ES-I3 (cell line): ENCODE results near the gene CHD9.

Experiments used
- H3K36me3 ChIP-seq: 2 replicates; pipeline ENCODE4 v1.6.1; 2013; ENCODE audit warnings: mild to moderate bottlenecking, low read length, control low read depth, moderate library complexity; ENCODE audit not compliant: insufficient read depth
- H3K4me1 ChIP-seq: 2 replicates; pipeline ENCODE4 v1.6.1; 2013; ENCODE audit warnings: mild to moderate bottlenecking, control low read depth, low read length; ENCODE audit not compliant: insufficient read depth
- H3K9ac ChIP-seq: 2 replicates; pipeline ENCODE4 v1.6.1; 2013; ENCODE audit warnings: low read depth, mild to moderate bottlenecking, low read length, moderate library complexity
- H3K9me3 ChIP-seq: 2 replicates; pipeline ENCODE4 v1.6.1; 2013; ENCODE audit warnings: mild to moderate bottlenecking, low read length, moderate library complexity; ENCODE audit not compliant: control insufficient read depth, insufficient read depth

CHD9 gene

DNA sequence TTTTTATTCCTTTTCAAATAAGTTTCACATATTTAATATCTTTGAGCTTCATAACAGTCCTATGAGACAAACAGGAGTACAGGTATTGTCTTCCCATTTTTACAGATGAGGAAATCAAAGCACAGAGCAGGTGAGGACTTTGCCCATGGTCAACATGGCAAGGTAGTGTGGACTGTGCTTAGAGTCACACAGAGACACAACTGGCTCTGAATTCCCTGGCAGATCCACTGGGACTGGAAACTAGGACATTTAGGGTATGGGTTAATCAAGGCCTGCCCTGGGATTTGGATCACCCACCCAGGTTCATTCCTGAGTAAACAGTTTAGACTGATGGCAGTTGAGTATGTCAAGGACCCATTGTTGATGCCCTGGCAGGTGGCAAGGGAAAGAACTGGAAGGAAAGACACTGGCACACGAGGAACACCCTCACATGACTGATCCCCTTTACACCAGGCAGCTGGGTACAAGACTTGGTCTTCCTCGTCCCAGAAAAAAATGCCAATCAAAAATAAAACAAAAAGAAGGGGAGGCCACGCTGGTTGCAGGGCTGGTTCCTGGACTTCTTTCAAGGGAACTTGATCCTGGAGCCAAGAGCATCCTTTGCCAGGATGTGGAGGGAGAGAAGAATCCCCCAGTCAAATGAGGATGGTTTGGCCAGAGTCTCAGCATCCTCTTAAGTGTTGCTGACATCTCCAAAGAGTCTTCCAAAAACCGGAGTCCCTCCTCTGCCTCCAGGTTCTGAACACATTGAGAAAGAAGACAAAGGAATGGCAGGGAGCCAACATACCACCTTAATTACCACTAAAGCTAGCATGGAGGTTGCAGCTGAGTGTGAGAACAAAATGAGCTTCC lies 34.9 kb downstream of the CHD9 start:
- Histone ChIP-seq H3K4me1 (peaks cover 60% of the 10 kb centered on the region), H3K9ac (no peak overlapping the region), H3K36me3 (no peaks in the 10 kb centered on the region), H3K9me3 (no peaks in the 10 kb centered on the region)

DNA sequence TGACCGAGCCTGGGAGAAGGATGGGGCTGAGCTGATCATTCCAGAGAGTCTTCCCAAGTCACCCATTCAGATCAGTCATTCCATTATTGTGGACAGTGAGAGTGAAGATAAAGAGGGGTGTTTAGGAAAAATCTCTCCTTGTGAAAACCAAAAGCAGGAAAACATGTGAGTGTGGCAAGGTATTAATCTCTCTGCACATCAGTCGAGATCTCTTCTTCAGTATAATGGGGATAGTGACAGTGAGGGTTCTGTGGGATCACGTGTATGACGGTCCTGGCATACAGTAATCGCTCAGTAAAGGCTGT lies 35.4 kb downstream of the CHD9 start:
- Histone ChIP-seq H3K9ac (no peak overlapping the region), H3K36me3 (no peaks in the 10 kb centered on the region)

GRCh38 chr16:53090591-53091411 lies 36.0 kb downstream of the CHD9 start:
- Histone ChIP-seq H3K4me1 (peaks cover 49% of the 10 kb centered on the region), H3K9me3 (no peaks in the 10 kb centered on the region), H3K36me3 (no peaks in the 10 kb centered on the region), H3K9ac (0 out of 2 replicates have a peak overlapping the region, but pooled peaks have one; percentile 12)

More for the DNA sequence above, 35.4 kb downstream of the CHD9 start:
- Histone ChIP-seq H3K9me3 (no peaks in the 10 kb centered on the region), H3K4me1 (peaks cover 54% of the 10 kb centered on the region)

- H3K36me3 ChIP-seq, result no peaks in the 10 kb centered on the region
- no peaks in the 10 kb centered on the region for H3K9me3 ChIP-seq
- peaks cover 44% of the 10 kb centered on the region for H3K4me1 ChIP-seq
- peak overlapping the region; percentile 12; the same call in 1 of the 2 replicates for H3K9ac ChIP-seq
Observed at GRCh38 chr16:53091466-53092211, 36.8 kb downstream of the CHD9 start.

GRCh38 chr16:53092284-53092683 lies 37.5 kb downstream of the CHD9 start:
- Histone ChIP-seq H3K9ac (no peak overlapping the region), H3K36me3 (no peaks in the 10 kb centered on the region), H3K4me1 (peaks cover 39% of the 10 kb centered on the region), H3K9me3 (no peaks in the 10 kb centered on the region)

- no peaks in the 10 kb centered on the region for H3K9me3 ChIP-seq
- peaks cover 39% of the 10 kb centered on the region for H3K4me1 ChIP-seq
- H3K36me3 ChIP-seq, result no peaks in the 10 kb centered on the region
- H3K9ac ChIP-seq, result no peak overlapping the region
Observed at GRCh38 chr16:53093162-53093744, 38.5 kb downstream of the CHD9 start.

- Histone ChIP-seq H3K36me3 (no peaks in the 10 kb centered on the region), H3K9ac (no peak overlapping the region), H3K4me1 (peaks cover 46% of the 10 kb centered on the region), H3K9me3 (no peaks in the 10 kb centered on the region)
Observed at GRCh38 chr16:53094013-53094630, 39.3 kb downstream of the CHD9 start.

DNA sequence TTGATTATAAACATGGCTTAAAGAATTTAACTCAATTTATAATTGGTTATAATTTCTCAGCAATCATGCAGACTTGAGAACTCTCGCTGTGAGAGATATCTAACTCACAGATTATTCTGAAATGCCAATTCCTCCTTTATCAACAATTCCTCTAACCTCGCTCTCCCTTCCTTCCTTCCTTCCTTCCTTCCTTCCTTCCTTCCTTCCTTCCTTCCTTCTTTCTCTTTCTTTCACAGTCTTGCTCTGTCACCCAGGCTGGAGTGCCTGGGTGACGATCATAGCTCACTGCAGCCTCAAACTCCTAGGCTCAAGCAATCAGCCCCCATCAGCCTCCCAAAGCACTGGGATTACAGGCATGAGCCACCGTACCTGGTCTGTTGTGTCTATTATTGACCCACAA lies 42.4 kb downstream of the CHD9 start:
- Histone ChIP-seq H3K9ac (no peak overlapping the region), H3K4me1 (peaks cover 24% of the 10 kb centered on the region), H3K9me3 (no peaks in the 10 kb centered on the region), H3K36me3 (no peaks in the 10 kb centered on the region)

DNA sequence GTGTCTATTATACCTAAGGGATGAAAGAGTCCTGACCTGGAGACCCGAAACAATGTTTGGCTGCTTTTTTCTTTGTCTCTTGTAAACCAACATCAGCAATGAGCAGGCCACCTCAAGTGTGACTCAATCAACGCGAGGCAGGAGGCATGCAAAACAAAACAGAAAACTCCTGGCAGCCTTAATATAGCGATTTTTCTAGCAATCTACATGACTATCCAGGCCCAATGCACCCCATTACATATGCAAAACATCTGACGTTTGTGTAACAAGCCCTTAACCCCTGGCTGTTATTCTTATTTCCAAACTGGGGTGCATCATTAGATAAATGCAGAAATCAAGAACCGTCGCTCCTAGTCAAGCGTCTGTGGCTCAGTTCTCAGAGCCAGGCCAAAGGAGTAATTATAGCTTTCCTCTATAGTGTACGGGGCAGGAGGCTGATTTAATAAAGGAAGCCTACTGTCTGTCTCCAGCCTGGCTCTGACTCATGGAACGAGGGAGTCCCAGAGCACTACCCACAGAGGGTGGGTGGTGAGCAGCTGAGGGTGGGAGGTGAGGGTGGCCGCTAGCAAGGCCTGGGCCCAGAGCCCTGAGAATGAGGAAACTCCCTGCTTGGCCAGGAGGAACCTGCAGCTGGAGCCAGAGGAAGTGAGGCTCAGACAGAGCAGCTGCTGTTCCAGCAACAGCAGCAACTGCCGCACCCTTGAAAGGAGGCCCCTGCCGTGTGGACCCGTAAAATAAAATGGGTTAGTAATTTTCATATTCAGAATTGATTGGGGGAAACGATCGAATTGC lies 43.9 kb downstream of the CHD9 start:
- Histone ChIP-seq H3K4me1 (peaks cover 15% of the 10 kb centered on the region), H3K9me3 (no peaks in the 10 kb centered on the region), H3K9ac (peak overlapping the region; percentile 52), H3K36me3 (no peaks in the 10 kb centered on the region)

- H3K9me3 ChIP-seq, result no peaks in the 10 kb centered on the region
Observed at GRCh38 chr16:53099318-53100130, 44.7 kb downstream of the CHD9 start.

GRCh38 chr16:53100131-53100748 lies 45.4 kb downstream of the CHD9 start:
- H3K4me1 ChIP-seq, result peaks cover 12% of the 10 kb centered on the region; the same call in 1 of the 2 replicates
- H3K9me3 ChIP-seq, result no peaks in the 10 kb centered on the region
- peak overlapping the region; percentile 52 for H3K9ac ChIP-seq
- H3K36me3 ChIP-seq, result no peaks in the 10 kb centered on the region

More at GRCh38 chr16:53099318-53100130, 44.7 kb downstream of the CHD9 start:
- H3K9ac ChIP-seq, result peak overlapping the region; percentile 52
- no peaks in the 10 kb centered on the region for H3K36me3 ChIP-seq
- peaks cover 12% of the 10 kb centered on the region; the same call in 1 of the 2 replicates for H3K4me1 ChIP-seq

DNA sequence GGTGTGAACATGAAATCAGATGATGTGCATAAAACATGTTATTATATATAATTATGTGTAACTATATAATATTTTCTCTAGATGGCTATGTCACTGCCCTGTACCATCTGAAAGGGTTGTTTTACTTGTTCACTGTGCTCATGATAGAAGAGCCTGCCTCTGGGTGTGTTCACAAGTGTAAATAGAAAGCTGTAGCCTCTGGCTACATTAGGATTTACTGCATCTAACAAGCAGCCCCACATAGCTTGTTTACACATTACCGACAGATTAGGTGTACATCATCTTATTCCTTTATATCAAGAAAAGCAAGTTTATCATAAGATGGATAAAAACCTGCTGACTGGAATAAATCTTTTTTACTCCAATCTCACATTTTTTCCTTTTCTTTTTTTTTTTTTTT lies 46.1 kb downstream of the CHD9 start:
- H3K9me3 ChIP-seq, result no peaks in the 10 kb centered on the region
- peaks cover 12% of the 10 kb centered on the region; the same call in 1 of the 2 replicates for H3K4me1 ChIP-seq
- H3K9ac ChIP-seq, result no peak overlapping the region
- no peaks in the 10 kb centered on the region for H3K36me3 ChIP-seq
